ENCODE data around the gene CAPN10.
"Not testable (repeated sequence)": the region's sequence is repeated elsewhere in the genome, so short reads cannot be mapped to it uniquely, and the experiment has no call there.

Gene CAPN10

GRCh38 chr2:240586198-240586918 lies at the start of gene CAPN10:
TSS of gene CAPN10 (plus strand) at chr2:240586734. CDS start at chr2:240586912, 178 bp downstream.
- DNase-seq = peak; percentile 94

GRCh38 chr2:240538031-240538780 lies 48.3 kb upstream of the CAPN10 start:
- no peak for DNase-seq

DNA sequence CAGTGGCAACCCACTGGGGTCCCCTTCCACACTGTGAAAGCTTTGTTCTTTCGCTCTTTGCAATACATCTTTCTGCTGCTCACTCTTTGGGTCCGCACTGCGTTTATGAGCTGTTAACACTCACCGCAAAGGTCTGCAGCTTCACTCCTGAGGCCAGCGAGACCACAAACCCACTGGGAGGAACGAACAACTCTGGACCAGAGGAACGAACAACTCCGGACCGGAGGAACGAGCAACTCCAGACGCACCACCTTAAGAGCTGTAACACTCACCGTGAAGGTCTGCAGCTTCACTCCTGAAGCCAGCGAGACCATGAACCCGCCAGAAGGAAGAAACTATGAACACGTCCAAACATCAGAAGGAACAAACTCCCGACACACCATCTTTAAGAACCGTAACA lies 47.4 kb upstream of the CAPN10 start:
- DNase-seq = not testable (repeated sequence)

- DNase-seq = no peak
Observed at GRCh38 chr2:240539906-240540305, 46.6 kb upstream of the CAPN10 start.

- DNase-seq = no peak
Observed at GRCh38 chr2:240551288-240551687, 35.2 kb upstream of the CAPN10 start.

- DNase-seq = no peak
Observed at GRCh38 chr2:240551811-240552210, 34.7 kb upstream of the CAPN10 start.

DNA sequence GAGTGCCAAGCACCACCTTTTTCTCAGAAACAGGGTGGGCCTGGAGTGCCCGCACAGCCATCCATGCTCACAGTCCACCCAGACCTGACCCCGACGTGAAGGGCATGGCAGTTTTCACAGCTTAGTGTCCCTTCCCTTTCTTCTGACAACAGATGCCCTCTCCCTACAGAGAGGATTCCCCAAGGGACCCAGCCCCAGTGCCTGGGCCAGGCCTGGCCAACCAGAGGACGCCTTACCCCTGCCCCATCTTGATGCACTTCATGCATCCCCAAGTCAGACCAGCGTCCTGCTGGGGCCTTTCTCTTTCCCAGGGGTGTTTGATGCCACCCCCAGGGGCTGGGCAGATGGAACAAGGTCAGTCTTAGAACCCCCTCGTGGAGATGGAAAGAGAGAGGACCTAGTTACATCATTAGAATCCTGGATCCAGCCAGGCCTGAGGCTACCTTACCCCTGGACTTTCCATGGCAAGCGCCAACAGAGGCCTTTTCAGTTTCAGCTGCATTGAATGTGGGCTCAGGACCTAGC lies 32.5 kb upstream of the CAPN10 start:
- no peak for DNase-seq

DNA sequence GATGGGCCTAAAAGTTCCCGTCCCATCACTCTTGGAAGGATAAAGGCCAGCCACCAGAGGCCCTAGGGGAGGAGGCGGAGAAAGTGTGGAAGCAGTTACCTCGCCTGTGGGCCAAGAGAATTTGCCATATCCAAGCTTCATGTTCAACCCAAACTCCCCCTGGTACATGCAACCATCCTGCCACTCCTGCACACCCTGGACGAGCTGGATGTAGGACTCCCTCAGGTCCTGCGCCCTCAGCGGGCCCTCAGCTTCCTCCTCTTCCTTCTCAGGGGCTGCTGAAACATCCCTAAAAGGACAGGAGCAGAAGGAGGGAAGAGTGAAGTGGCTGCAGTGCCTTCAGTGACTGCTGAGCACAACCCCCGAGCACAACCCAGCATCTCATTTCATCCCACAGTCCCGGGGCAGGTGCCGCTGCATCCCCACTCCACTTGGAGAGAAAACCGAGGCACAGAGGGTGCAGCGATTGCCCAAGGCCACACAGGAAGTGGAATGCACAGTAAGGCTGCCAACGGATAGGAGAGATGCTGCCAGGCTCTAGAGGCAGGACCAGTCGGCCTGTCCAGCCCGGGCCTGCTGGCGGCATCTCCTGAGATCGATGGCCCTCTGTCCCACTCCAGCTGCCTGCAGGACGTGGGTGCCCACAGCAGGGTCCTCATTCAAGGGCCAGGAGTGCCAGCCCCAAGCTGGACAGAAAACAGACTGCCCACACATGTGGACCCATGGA lies 31.6 kb upstream of the CAPN10 start:
- DNase-seq = no peak

DNA sequence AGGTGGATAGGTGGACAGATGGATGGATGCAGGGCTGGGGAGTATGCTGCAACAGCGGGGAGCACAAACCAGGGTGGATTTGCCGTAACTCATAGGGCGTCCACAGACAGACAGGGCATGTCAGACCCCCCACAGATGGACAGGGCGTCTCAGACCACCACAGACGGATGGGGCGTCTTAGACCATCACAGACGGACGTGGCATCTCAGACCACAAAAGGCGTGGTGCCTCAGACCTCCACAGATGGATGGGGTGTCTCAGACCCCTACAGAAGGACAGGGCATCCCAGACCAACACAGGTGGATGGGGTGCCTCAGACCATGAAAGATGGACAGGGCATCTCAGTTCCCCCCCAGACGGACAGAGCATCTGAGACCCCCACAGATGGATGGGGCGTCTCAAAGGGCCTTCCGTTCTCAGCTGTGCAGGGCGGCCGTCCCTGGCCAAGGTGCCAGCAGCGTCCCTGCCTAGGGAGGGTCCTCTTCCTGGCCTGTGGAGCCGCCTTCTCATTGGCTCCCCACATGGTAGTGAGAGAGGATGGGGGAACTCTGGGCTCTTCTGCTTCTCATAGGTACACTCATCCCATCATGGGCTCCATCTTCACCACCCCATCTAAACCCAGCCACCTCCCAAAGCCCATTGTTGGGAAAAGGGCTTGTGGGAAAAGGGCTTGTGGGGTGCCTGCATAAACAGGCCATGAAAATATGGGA lies 30.8 kb upstream of the CAPN10 start:
- DNase-seq = no peak

DNA sequence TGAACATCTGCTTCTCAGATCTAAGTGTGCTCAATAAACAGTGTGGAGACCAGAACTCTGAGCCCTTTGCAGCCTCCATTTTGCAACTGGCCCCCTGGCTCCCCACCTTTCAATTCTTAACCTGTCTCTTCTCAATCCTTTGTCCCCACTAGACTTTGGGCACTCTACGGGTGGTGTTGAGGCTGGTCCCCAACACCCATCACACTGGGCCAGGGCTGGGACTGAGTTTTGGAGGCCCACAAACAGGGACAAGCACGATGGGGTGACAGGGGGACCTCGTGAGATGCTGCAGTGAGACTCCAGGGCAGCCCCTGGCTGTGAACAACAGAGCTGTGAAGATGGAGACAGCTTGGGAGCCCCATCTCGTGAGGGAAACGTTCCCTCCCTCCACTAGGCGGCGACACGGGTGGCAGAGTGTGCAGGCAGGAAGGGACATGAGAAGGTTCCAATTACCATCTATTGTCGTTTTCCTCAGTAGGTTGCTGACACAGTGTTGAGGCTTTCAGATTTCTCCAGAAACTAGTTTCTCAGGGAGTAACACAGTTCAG lies 29.9 kb upstream of the CAPN10 start:
- peak; percentile 35 for DNase-seq

- no peak for DNase-seq
Observed at GRCh38 chr2:240557101-240557751, 29.3 kb upstream of the CAPN10 start.

DNA sequence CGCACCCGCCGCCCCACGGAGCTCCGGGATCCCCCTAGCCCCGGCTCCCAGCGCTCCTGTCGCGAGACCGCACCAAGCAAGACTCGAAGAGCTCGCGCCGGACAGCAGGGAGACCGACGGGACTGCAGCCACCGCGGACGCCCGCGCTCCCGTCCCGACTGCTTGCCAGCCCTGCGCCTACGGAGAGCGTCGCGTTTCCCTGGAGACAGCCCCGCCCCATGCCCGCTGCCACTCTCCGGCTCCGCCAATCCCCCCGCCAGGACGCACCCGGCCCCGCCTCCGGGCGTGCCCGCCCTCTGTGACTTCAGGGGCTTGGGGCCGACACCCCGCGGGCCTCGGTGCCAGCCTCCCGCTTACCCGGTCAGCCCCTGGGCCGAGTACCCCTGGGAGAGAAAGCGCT lies 28.7 kb upstream of the CAPN10 start, which contains the start of gene ANKMY1:
Gene ANKMY1, minus strand, starts transcription at position 181 of the 400 bp plus-strand sequence. CDS start 653 bp downstream, outside the sequence.
- peak; percentile 68 for DNase-seq

- DNase-seq = no peak
Observed at GRCh38 chr2:240558236-240558761, 28.2 kb upstream of the CAPN10 start.

DNA sequence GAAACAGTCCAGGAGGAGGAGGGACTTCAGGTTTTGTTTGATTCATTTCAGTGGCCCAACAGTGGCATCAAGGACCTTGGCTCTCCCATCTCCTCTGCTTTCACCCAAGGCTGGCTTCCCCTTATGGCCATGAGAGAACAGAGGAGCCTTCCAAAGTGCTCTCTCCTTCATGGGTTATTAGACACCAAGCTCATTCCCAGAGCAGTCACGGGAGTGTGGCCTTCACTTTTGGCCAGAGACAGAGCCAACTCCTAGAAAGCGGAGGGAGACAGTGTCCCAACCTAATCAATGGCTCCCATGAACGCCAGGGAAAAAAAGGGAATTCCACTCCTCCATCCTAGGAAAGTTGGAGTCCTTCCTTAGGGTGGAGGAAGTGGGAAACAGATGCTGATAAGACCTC lies 27.2 kb upstream of the CAPN10 start:
- DNase-seq = no peak

GRCh38 chr2:240560084-240560479 lies 26.5 kb upstream of the CAPN10 start, which contains the start of gene DUSP28:
TSS of gene DUSP28 (plus strand) at chr2:240560357. CDS start at chr2:240560685, 328 bp downstream.
- DNase-seq = peak; percentile 85

DNA sequence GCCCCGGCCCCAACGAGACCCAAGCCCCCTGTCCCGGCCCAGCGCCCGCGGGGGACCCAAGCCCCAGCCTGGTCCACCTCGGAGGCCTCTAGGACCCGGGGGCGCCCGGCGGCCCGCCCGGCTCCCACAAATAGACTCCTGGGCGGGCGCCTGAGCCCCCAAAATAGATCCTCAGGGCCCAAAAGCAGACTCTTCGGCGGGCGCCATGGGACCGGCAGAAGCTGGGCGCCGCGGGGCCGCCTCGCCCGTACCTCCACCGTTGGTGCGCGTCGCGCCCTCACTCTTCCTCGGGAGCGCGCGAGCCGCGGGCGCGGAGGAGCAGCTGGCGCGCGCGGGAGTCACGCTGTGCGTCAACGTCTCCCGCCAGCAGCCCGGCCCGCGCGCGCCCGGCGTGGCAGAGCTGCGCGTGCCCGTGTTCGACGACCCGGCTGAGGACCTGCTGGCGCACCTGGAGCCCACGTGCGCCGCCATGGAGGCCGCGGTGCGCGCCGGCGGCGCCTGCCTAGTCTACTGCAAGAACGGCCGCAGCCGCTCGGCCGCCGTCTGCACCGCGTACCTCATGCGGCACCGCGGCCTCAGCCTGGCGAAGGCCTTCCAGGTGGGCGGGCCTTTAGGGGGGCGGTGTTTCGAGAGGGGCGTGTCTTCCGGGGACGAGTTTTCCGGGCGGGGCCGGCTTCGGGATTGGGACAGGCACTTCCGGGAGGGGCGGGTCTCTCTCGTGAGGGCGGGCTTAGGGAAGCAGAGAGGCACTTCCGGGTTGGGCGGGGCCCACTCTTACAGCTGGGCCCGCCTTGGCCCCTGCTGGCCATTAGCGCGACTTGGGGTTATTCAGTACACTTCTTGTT lies 25.8 kb upstream of the CAPN10 start:
- DNase-seq = peak; percentile 96

DNA sequence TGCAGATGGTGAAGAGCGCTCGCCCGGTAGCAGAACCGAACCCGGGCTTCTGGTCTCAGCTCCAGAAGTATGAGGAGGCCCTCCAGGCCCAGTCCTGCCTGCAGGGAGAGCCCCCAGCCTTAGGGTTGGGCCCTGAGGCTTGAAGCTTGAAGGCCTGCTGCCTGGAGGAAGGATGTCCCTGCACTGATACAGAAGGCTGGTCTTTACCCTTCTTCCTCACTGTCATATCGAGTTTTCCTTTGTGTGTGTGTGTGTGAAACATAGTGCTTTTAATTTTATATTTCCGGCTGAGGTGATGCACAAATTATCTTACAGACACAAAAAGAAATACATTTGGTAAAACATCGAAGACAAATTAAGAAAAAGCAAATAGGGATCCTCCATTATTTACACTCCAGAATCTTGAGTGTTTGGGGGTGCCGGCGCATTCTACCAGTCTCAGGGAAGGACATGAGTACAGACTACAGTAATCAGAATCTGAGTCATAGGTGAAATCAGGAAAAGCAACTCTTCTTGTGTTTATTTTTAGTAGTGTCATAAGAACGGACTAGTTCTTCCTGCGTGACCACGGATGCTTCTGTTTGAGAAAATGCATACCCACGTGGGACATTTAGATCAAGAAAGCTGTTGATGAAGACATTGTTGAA lies 25.1 kb upstream of the CAPN10 start:
- DNase-seq = no peak

- DNase-seq = not testable (repeated sequence)
Observed at GRCh38 chr2:240563231-240563630, 23.3 kb upstream of the CAPN10 start.

DNA sequence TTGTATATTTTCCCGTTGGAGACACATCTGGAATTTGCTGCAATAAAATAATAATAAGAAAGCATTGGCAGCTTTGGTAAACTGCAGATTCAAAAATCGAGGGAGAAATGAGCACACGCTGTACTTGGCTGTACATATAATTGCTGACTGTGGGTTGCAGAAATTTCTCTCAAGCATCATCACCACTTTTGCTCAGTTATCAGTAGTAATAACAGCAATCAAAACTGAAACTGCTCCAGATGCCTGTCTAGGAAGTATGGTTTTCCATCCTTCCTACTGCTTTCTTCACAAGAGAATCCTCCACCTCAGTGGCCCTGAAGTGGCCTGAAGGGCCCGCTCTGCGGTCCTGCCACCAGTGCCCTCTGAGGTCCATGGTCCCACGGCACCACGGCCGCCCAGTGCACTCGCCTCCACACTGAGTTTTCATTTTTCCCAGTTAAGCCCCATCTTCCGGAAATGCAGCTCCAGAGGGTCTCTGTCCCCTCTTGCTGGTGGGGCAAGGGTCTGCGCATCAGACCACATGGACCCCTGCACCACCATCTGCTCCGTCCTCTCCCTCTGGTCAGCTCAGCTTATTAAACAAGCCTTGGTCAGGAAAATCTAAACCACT lies 22.5 kb upstream of the CAPN10 start:
- DNase-seq = no peak

Measured in NCI-H69 (cell line).